ENCODE data around the gene FARSA. TPM values are rescaled to one million over a fixed set of nuclear protein-coding genes. Genes with fewer than 3 reads are reported as not detected.
"Not testable (repeated sequence)": the region's sequence is repeated elsewhere in the genome, so short reads cannot be mapped to it uniquely, and the experiment has no call there.

Gene FARSA
- total and polyA plus RNA-seq, 4 experiments from 2014 or later, result 53.8 to 68.1 (median 61.2) TPM

- Histone ChIP-seq H3K36me3 (ENCODE audit: insufficient read depth, low read length) (peaks cover 18% of the 10 kb centered on the region), H3K4me1 (ENCODE audit: insufficient read depth, low read length) (peaks cover 28% of the 10 kb centered on the region), H3K4me3 (ENCODE audit: low read length in 2 of 2) (no peak overlapping the region), H3K27ac (ENCODE audit: low read depth, low read length) (peak overlapping the region; percentile 8), H3K9me3 (ENCODE audit: control insufficient read depth in 1 of 2, low read length in 2 of 2) (no peaks in the 10 kb centered on the region), H3K27me3 (ENCODE audit: insufficient read depth, low read length) (no peaks in the 10 kb centered on the region)
- H3K36me3 Mint-ChIP-seq, result peaks cover 22 to 51% of the 10 kb centered on the region in 2 donors
- H3K4me3 Mint-ChIP-seq, result peak overlapping the region in 3 of 8 donors; percentile 15 to 46 (median 38)
- no peak for DNase-seq
- POLR2A ChIA-PET (ENCODE audit: partially characterized antibody), result interaction anchor here (0.7 to 2.1 kb wide), 5 partner anchors 11 to 69 kb away, joined by 3 to 8 read pairs (median 3); partner anchors contain the start of gene FARSA
- CTCF ChIA-PET (ENCODE audit: partially characterized antibody), result interaction anchor here (1.1 to 4.3 kb wide), 3 partner anchors 10 to 23 kb away, joined by 3 to 35 read pairs (median 3); no protein-coding TSS in a partner anchor
- intact Hi-C loops (cut with micrococcal nuclease), result no loop called here
- H3K9me3 Mint-ChIP-seq, result no peaks in the 10 kb centered on the region
- H3K27me3 Mint-ChIP-seq, result no peaks in the 10 kb centered on the region
- H3K27ac Mint-ChIP-seq, result peak overlapping the region; percentile 10 to 91 (median 72)
- H3K4me1 Mint-ChIP-seq, result peaks cover 14 to 28% (median 21%) of the 10 kb centered on the region in 4 donors
Observed at GRCh38 chr19:12954612-12954962, 21.1 kb upstream of the FARSA start.

- ChIA-PET POLR2A (ENCODE audit: partially characterized antibody) (interaction anchor here (0.5 to 2.1 kb wide), 6 partner anchors 12 to 167 kb away, joined by 3 to 8 read pairs (median 4); partner anchors contain the start of gene FARSA), CTCF (ENCODE audit: partially characterized antibody) (interaction anchor here (1.1 to 4.3 kb wide), 3 partner anchors 11 to 24 kb away, joined by 3 to 35 read pairs (median 3); no protein-coding TSS in a partner anchor)
- intact Hi-C loops (cut with micrococcal nuclease), result no loop called here
- Mint-ChIP-seq H3K4me3 (peak overlapping the region in 2 of 8 donors; percentile 38 to 46), H3K36me3 (peaks cover 24 to 54% of the 10 kb centered on the region in 2 donors), H3K4me1 (peaks cover 14 to 28% (median 21%) of the 10 kb centered on the region in 4 donors), H3K9me3 (no peaks in the 10 kb centered on the region), H3K27ac (peak overlapping the region; percentile 10 to 91 (median 72)), H3K27me3 (no peaks in the 10 kb centered on the region)
- Histone ChIP-seq H3K27ac (ENCODE audit: low read depth, low read length) (no peak overlapping the region), H3K36me3 (ENCODE audit: insufficient read depth, low read length) (peaks cover 24% of the 10 kb centered on the region), H3K9me3 (ENCODE audit: control insufficient read depth in 1 of 2, low read length in 2 of 2) (no peaks in the 10 kb centered on the region), H3K27me3 (ENCODE audit: insufficient read depth, low read length) (no peaks in the 10 kb centered on the region), H3K4me3 (ENCODE audit: low read length in 2 of 2) (no peak overlapping the region), H3K4me1 (ENCODE audit: insufficient read depth, low read length) (peaks cover 28% of the 10 kb centered on the region)
- DNase-seq, result no peak
Observed at GRCh38 chr19:12953799-12954611, 20.5 kb upstream of the FARSA start.

DNA sequence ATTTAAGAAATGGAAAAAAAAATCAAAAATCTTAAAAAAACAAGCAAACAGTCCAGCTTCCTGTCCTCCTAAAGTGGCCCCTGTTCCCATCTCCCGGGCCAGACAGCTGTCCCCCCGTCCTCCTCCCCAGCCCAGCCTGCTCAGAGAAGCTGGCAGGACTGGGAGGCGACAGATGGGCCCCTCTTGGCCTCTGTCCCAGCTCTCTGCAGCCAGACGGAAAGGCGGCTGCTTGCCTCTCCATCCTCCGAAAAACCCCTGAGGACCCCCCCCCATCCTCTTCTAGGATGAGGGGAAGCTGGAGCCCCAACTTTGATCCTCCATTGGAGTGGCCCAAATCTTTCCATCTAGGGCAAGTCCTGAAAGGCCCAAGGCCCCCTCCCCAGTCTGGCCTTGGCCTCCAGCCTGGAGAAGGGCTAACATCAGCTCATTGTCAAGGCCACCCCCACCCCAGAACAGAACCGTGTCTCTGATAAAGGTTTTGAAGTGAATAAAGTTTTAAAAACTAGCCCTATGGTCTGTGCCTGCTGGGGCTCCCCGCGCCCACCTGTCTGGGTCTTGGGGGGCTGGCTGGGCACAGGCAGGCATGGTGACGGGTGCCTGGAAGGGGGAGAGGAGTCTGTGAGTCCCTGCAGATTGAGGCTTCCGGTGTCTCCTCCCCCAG lies 19.8 kb upstream of the FARSA start:
- H3K4me1 Mint-ChIP-seq, result peaks cover 14 to 28% (median 21%) of the 10 kb centered on the region in 4 donors
- H3K4me3 Mint-ChIP-seq, result no peak overlapping the region
- H3K36me3 Mint-ChIP-seq, result peaks cover 24 to 59% of the 10 kb centered on the region in 2 donors
- peak in 1 of 5 donors; percentile 9 for DNase-seq
- no peaks in the 10 kb centered on the region for H3K9me3 ChIP-seq (ENCODE audit: control insufficient read depth in 1 of 2, low read length in 2 of 2)
- H3K4me1 ChIP-seq (ENCODE audit: insufficient read depth, low read length), result peaks cover 28% of the 10 kb centered on the region
- POLR2A ChIA-PET (ENCODE audit: partially characterized antibody), result interaction anchor here (0.5 to 1.7 kb wide), 6 partner anchors 20 to 168 kb away, joined by 3 to 6 read pairs (median 4); partner anchors contain the start of genes FARSA and GCDH
- H3K27me3 Mint-ChIP-seq, result no peaks in the 10 kb centered on the region
- H3K27ac Mint-ChIP-seq, result peak overlapping the region in 2 of 7 donors; percentile 35 to 91
- H3K36me3 ChIP-seq (ENCODE audit: insufficient read depth, low read length), result peaks cover 31% of the 10 kb centered on the region
- H3K4me3 ChIP-seq (ENCODE audit: low read length in 2 of 2), result no peak overlapping the region
- H3K27ac ChIP-seq (ENCODE audit: low read depth, low read length), result no peak overlapping the region
- intact Hi-C loops (cut with micrococcal nuclease), result no loop called here
- H3K27me3 ChIP-seq (ENCODE audit: insufficient read depth, low read length), result no peaks in the 10 kb centered on the region
- CTCF ChIA-PET (ENCODE audit: partially characterized antibody), result interaction anchor here (0.7 to 4.3 kb wide), 3 partner anchors 12 to 68 kb away, joined by 3 to 35 read pairs (median 4); no protein-coding TSS in a partner anchor
- H3K9me3 Mint-ChIP-seq, result no peaks in the 10 kb centered on the region

DNA sequence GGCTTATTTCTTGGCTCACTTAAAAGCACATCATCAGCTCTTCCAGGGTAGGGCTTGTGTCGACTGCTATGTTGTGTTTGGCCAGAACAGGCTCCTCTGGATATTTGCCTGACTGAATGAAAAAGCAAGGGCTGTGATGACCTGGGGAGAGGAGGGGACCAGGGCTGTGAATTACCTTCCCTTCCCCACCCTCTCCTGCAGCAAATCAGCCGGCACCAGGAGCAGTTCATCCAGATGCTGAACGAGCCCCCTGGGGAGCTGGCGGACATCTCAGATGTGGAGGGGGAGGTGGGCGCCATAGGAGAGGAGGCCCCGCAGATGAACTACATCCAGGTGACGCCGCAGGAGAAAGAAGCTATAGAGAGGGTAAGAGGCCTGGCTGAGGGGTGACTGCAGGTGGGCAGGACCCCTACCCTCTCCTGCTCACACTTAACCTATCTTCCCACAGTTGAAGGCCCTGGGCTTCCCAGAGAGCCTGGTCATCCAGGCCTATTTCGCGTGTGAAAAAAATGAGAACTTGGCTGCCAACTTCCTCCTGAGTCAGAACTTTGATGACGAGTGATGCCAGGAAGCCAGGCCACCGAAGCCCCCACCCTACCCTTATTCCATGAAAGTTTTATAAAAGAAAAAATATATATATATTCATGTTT lies 19.1 kb upstream of the FARSA start:
- Histone ChIP-seq H3K27ac (ENCODE audit: low read depth, low read length) (no peak overlapping the region), H3K27me3 (ENCODE audit: insufficient read depth, low read length) (no peaks in the 10 kb centered on the region), H3K4me3 (ENCODE audit: low read length in 2 of 2) (no peak overlapping the region), H3K4me1 (ENCODE audit: insufficient read depth, low read length) (peaks cover 25% of the 10 kb centered on the region), H3K36me3 (ENCODE audit: insufficient read depth, low read length) (peaks cover 38% of the 10 kb centered on the region), H3K9me3 (ENCODE audit: control insufficient read depth in 1 of 2, low read length in 2 of 2) (no peaks in the 10 kb centered on the region)
- no peaks in the 10 kb centered on the region for H3K9me3 Mint-ChIP-seq
- H3K27me3 Mint-ChIP-seq, result no peaks in the 10 kb centered on the region
- ChIA-PET POLR2A (ENCODE audit: partially characterized antibody) (interaction anchor here (0.6 to 1.5 kb wide), 4 partner anchors 15 to 109 kb away, joined by 3 to 4 read pairs (median 4); partner anchors contain the start of gene GCDH), CTCF (ENCODE audit: partially characterized antibody) (interaction anchor here (0.5 to 4.3 kb wide), 6 partner anchors 9 to 68 kb away, joined by 3 to 35 read pairs (median 4); no protein-coding TSS in a partner anchor)
- peaks cover 16 to 31% (median 21%) of the 10 kb centered on the region in 4 donors for H3K4me1 Mint-ChIP-seq
- peak overlapping the region in 1 of 8 donors; percentile 15 for H3K4me3 Mint-ChIP-seq
- H3K27ac Mint-ChIP-seq, result peak overlapping the region in 2 of 7 donors; percentile 52 to 59
- DNase-seq, result no peak
- peaks cover 27 to 64% of the 10 kb centered on the region in 2 donors for H3K36me3 Mint-ChIP-seq
- intact Hi-C loops (cut with micrococcal nuclease), result no loop called here

GRCh38 chr19:12952050-12952449 lies 18.5 kb upstream of the FARSA start:
- ChIA-PET POLR2A (ENCODE audit: partially characterized antibody) (interaction anchor here (0.9 to 1.5 kb wide), 2 partner anchors 14 to 61 kb away, joined by 3 to 4 read pairs; partner anchors contain the start of gene GCDH), CTCF (ENCODE audit: partially characterized antibody) (interaction anchor here (0.5 to 2.4 kb wide), 5 partner anchors 9 to 67 kb away, joined by 3 to 5 read pairs (median 3); no protein-coding TSS in a partner anchor)
- H3K27me3 Mint-ChIP-seq; DNase-seq; H3K27me3 ChIP-seq (ENCODE audit: insufficient read depth, low read length); H3K9me3 Mint-ChIP-seq; H3K27ac ChIP-seq (ENCODE audit: low read depth, low read length); H3K9me3 ChIP-seq (ENCODE audit: control insufficient read depth in 1 of 2, low read length in 2 of 2); intact Hi-C loops (cut with micrococcal nuclease); H3K4me3 ChIP-seq (ENCODE audit: low read length in 2 of 2); H3K4me3 Mint-ChIP-seq: not testable (repeated sequence)
- peaks cover 40% of the 10 kb centered on the region for H3K36me3 ChIP-seq (ENCODE audit: insufficient read depth, low read length)
- H3K4me1 ChIP-seq (ENCODE audit: insufficient read depth, low read length), result peaks cover 27% of the 10 kb centered on the region
- Mint-ChIP-seq H3K36me3 (peaks cover 28 to 68% of the 10 kb centered on the region in 2 donors), H3K27ac (peak overlapping the region in 2 of 7 donors; percentile 59 to 75), H3K4me1 (peaks cover 16 to 34% (median 21%) of the 10 kb centered on the region in 4 donors)

DNA sequence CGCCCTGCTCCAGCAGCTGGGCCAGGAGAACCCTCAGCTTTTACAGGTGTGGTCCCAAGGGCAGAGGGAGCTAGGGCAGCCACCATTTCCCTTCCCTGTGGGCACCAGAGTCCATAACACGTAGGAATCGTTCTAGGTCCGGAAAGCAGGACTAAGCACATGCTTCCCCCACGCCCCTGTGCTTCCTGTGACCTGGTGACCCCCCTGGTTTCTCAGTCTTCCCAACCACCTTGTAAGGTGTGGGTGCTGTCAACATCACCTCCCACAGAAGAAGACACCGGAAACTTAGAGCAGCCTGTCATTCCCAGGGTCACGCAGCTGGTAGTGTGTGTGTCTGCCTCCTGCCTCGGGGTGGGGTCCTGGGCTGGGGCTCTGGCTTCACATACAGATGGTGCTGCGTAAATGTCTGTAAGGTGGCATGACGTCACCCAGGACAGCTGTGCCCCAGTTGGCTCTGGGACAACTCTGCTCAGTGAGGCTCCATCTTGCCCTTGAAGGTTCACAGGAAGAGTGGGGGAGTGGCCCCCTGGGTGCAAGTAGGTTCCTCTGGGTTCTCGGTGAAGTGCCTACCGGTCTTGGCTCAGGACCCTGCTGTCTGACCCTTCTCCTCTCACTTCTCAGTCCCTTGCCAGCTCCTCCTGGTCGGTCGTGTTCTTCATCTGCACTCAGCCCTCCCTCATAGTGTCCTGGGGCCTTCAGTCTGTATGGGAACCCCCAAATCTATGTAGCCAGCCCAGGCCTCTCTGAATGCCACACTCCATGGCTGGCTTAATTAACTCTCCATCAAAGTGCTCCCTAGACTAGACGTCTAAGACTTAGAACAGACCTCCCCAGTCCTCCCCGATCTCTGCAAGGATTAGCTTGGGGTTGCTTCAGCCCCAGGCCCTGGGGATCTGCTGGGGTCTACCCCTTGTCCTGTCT lies 16.1 kb upstream of the FARSA start:
- ChIA-PET POLR2A (ENCODE audit: partially characterized antibody) (interaction anchor here (1.1 to 2.0 kb wide), 2 partner anchors 11 to 16 kb away, joined by 4 to 10 read pairs; partner anchors contain the start of genes CALR and FARSA), CTCF (ENCODE audit: partially characterized antibody) (interaction anchor here (0.8 to 2.4 kb wide), 2 partner anchors 15 to 16 kb away, joined by 5 read pairs; no protein-coding TSS in a partner anchor)
- Histone ChIP-seq H3K27ac (ENCODE audit: low read depth, low read length) (no peak overlapping the region), H3K27me3 (ENCODE audit: insufficient read depth, low read length) (no peaks in the 10 kb centered on the region), H3K4me1 (ENCODE audit: insufficient read depth, low read length) (peaks cover 25% of the 10 kb centered on the region), H3K4me3 (ENCODE audit: low read length in 2 of 2) (no peak overlapping the region), H3K9me3 (ENCODE audit: control insufficient read depth in 1 of 2, low read length in 2 of 2) (no peaks in the 10 kb centered on the region), H3K36me3 (ENCODE audit: insufficient read depth, low read length) (peaks cover 44% of the 10 kb centered on the region)
- intact Hi-C loops (cut with micrococcal nuclease), result loop anchor here (5.0 kb wide), 1 partner anchor 157 kb away; the partner anchor contains the start of gene JUNB
- Mint-ChIP-seq H3K4me1 (peaks cover 11 to 37% (median 18%) of the 10 kb centered on the region in 4 donors), H3K9me3 (peaks cover 0 to 3% (median 0%) of the 10 kb centered on the region in 8 donors), H3K36me3 (peaks cover 30 to 72% of the 10 kb centered on the region in 2 donors), H3K27ac (peak overlapping the region in 2 of 7 donors; percentile 55 to 85), H3K4me3 (peak overlapping the region in 2 of 8 donors; percentile 6 to 25), H3K27me3 (peaks cover 0 to 2% of the 10 kb centered on the region in 2 donors)
- no peak for DNase-seq
